ENCODE measurements around the gene FAM13A.

The FAM13A gene

GRCh38 chr4:88804234-88804633 is 252.8 kb downstream of the FAM13A start:
- no peak for DNase-seq

- peak; percentile 71 for DNase-seq
These were observed 253.3 kb downstream of the FAM13A start for GRCh38 chr4:88803600-88804096.

DNA sequence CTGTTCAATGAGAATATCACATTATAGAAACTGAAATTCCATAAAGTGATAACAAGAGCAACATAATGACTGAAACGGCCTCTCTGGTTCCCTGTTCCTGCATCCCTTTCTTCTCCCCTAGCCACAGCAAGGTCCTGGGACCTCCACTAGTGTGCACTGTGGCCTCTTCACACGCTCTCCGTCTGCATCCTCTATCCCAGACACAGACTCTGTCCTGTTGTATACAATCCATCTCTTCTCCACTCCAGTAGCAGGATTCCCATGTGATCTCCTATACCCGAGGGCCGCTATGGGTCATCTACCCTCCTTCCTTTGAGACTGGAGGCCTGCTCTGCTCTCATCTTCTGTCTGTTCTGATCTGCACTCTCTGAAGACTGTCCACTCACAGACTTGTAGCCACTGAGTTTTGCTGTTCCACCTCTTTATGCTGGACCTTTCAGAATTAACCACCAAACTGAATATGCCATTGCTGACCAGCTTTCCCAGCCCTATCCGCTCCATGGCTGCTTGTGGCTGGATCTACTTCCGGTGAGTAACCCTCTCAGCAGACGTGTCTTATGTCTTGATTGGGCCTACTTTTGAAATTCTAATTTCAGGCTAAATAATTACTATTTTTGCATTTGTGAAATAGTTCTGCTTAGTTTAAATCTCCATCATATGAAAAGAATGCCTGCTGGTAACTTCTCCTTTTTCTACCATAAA is 254.2 kb downstream of the FAM13A start:
- DNase-seq, result no peak

- DNase-seq, result no peak
These were observed 254.8 kb downstream of the FAM13A start for GRCh38 chr4:88802138-88802537.

DNA sequence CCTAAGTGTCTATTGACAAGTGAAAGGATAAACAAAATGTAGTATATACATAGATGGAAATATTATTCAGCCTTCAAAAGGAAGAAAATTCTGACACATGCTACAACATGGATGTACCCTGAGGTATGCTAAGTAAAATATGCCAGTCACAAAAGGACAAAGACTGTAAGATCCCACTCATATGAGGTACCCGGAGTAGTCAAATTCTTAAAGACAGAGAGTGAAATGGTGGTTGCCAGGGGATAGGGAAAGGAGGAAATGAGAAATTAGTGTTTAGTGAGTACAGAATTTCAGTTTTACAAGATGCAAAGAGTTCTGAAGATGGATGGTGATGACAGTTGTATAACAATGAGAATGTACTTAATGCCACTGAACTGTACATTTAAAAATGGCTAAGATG is 257.1 kb downstream of the FAM13A start:
- DNase-seq, result no peak

DNA sequence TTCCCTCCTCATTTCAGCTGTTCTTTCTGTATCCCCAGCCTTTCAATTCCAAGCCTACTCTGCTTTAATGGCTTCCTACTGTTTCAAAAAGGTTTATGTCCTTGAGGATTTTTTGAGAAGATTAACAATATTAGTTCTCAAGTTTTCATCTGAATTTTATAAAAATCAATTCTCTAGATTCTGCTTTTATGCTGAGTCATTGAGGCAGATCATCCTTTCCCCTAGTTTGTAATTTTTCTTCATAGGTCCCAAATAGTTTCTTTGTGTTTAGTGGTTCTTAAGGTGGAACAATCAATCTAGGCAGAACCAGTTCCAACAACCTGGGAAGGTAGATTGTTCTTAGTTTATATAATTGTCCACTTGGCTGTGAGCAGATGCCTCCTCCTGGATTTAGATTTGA is 259.3 kb downstream of the FAM13A start:
- DNase-seq, result no peak

- no peak for DNase-seq
These were observed 260.4 kb downstream of the FAM13A start for GRCh38 chr4:88796545-88796944.

DNA sequence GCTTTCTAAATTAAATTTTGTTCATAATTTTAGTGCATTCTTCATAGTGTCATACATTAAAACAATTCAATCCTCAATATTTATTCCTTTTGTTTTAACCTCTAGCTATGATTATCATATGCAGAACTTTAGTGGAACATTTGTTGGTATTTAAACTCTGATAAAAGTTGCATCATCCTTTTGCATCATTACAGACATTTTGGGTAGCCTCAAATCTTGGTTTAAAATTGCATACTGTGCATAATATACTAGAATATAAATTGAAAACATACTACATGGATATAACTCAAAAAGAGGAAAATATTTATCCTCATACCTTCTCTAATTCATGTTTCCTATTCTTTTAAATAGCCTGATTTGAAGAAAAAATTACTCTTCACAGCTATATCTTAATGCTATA is 262.0 kb downstream of the FAM13A start:
- DNase-seq, result peak; percentile 42

DNA sequence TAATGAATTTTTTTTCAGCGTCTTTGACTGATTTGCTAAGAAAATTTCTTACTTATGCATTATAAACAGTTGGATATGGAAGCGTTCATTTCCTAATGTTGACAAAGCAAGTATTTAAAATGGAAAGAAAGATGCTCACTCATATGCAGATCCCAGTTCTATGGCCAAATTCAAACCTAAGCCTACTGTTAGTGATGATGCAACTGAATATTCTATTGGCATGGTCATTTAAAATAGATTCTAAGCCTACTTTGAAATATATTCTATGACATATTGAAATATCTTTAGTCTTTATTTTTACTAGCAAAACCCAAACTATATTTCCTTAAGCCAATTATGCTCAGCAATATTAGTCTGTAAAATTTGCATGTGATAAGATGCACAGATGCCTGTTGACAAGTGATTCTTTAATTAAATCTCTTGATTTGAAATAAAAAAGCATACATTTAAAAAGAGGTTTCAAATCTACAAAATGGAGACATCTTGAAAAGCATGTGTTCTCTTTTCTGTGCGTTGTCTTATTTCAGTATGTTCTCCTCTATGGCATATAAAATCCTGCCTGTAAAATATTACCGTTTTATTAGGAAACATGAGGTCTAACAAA is 262.8 kb downstream of the FAM13A start:
- DNase-seq, result no peak

- no peak for DNase-seq
These were observed 263.5 kb downstream of the FAM13A start for GRCh38 chr4:88793475-88793874.

DNA sequence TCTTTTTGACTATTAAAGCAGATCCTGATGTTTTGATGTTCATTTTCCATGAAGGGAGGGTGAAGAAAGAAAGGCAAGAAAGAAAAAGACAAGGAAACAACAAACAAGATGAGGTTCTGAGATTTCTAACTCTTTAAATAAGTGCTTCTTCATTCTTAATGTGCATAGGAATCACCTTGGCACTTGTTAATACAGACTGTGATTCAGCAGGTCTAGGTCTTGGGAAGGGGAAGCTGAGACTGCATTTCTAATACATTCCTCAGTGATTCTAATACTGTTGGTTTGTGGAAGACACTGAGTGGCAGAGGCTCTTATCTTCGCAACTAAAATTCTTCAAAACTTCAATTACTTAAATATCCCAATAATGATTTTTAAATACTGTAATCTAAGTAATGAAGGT is 264.2 kb downstream of the FAM13A start:
- DNase-seq, result no peak

- peak; percentile 26 for DNase-seq
These were observed 264.7 kb downstream of the FAM13A start for GRCh38 chr4:88792268-88792781.

GRCh38 chr4:88791274-88791673 is 265.7 kb downstream of the FAM13A start:
- peak; percentile 50 for DNase-seq

DNA sequence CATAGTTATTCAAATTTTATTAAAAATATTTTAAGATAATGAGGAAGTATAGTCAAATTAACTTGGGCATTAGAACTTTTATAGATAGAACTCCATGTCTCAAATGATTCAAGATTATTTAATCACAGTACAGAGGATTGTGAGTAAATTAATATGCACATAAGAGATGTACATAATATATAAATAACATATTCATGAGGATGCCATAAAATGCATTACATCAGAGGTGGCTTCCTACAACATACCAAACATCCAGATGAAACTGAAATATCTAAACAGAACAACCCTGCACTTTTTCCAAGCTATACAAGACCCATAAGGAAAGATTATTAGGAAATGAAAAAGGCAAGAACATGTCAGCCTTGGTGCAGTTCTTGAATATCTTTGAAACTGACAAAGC is 268.1 kb downstream of the FAM13A start:
- no peak for DNase-seq

GRCh38 chr4:88788424-88788823 is 268.6 kb downstream of the FAM13A start:
- DNase-seq, result no peak

DNA sequence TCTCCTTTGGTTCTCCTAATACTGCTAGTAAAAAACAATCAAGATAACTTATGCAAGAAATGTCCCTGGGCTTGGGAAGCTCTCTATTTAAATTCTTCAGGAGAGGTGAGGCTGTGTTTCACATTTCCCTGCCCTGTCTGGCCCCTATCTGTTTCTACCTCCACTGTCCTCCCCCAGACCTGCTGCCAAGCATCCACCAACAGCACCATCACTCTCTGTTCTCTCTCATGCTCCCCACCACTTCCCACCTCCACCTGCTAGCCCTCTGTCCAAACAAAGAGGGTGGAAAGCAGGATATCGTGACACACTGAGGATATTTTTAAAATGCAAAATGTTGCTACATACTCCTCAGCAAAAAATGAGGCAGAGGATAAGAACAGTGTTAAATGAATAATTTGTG is 271.0 kb downstream of the FAM13A start:
- no peak for DNase-seq

- DNase-seq, result no peak
These were observed 276.6 kb downstream of the FAM13A start for GRCh38 chr4:88780389-88780788.

- DNase-seq, result no peak
These were observed 277.6 kb downstream of the FAM13A start for GRCh38 chr4:88779431-88779830.

GRCh38 chr4:88775529-88775928 is 281.5 kb downstream of the FAM13A start:
- no peak for DNase-seq

DNA sequence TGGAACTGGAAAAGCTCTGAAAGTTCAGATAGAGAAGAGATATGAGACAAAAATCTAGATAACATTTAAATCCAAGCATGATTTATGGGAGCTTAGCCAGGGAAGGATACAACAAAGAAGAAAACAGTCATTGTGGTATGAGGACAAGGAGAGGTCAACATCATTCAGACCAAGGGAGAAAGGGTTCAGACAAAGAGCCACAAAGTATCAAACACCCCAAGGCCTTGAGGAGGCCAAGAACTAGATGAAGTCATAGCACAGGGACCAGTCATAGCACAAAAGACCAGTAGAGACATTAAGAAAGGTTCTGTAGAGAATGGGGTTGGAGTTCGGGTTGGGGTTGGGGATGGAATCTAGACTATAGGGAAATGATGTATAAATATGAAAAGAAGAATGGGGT is 282.0 kb downstream of the FAM13A start:
- DNase-seq, result no peak

- DNase-seq, result no peak
These were observed 285.0 kb downstream of the FAM13A start for GRCh38 chr4:88771883-88772450.

DNA sequence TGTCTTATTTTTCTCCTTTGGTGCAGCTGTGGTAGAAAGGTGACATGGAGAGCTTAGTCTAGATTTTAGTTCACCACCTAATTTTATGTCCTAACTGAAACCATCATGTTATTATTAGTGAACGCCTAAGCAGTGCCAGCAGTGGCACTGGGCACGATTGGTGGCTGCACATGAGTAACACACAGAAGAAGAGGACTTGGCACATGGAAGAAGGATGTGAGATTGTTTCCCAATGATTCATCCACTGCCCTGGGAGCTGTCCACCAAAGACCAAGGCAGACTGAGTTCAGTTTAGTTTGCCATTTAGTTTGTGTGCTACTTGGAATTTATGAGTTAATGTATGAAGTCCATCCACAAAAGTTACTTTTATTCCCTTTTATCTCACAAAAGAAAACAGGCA is 291.3 kb downstream of the FAM13A start:
- DNase-seq, result no peak

DNA sequence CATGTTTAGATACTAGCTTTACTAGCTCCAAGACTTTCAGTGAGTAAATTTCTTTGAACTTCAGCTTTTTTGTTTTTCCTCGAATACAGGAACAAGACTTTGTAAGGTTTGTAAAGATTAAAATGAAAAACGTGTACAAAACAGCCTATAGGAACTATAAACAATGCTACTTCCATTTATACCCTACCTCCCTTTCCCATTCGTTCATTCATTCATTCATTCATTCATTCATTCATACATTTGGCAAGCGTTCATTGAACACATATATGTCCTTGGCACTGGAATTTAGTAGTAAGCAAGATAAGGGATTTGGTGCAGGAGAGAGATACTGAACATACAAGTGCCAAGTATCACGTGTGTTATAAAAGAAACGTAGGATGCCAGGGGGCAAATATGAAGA is 293.9 kb downstream of the FAM13A start:
- no peak for DNase-seq

DNA sequence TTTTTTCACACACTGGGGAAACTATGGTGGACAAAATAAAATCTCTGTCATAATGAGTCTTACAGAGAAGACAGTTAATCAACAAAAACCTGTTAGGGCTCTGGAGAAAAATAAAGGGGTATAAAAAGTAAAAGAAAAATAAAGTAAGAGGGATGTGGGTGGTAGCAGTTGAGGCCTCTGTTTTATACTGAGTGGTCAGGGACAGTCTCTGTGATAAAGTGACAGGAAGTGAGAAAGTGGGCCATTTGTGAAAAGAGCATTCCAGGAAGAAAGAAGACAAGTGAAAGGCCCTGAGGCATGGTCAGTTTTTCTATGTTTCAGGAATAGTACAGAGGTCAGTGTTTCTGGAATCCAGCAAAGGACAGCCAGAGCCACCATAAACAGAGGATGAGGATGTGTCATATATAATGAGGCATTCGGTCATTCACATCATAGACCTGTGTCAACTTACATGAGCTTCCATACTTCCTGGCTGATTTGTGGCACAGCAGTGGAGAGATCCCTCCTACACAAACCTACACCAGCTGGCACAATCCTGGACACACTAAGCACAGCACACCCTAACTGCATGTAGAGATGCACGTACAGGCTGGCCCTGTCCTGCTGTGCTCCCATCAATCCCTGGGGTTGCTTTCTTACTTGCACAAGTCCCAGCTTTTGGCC is 295.0 kb downstream of the FAM13A start:
- no peak for DNase-seq

Data from OCI-M1 (cell line).